ENCODE data around the gene PBX1. TPM values are rescaled to one million over a fixed set of nuclear protein-coding genes. Genes with fewer than 3 reads are reported as not detected.

Gene PBX1
- total RNA-seq, 1 experiment from 2014 or later: 102 TPM

GRCh38 chr1:164728719-164729118 lies 169.7 kb downstream of the PBX1 start:
- peaks cover 55% of the 10 kb centered on the region for H3K4me1 Mint-ChIP-seq
- ChIA-PET POLR2A (no interaction called here), CTCF (no interaction called here)
- H3K9me3 Mint-ChIP-seq: no peaks in the 10 kb centered on the region
- no peaks in the 10 kb centered on the region for H3K27me3 Mint-ChIP-seq (ENCODE audit: low read depth)
- no peak overlapping the region for H3K27ac Mint-ChIP-seq
- DNase-seq (ENCODE audit: low spot score): no peak
- peaks cover 4% of the 10 kb centered on the region; the same call in 1 of the 2 replicates for H3K36me3 Mint-ChIP-seq
- H3K4me3 Mint-ChIP-seq: no peak overlapping the region
- TF ChIP-seq ZNF416 (CRISPR knock-in tag; IDR thresholded peaks at IDR 0.05): no peak
- TF ChIP-seq USF2 (CRISPR knock-in tag; IDR thresholded peaks at IDR 0.05): no peak
- TF ChIP-seq KAT7 (CRISPR knock-in tag; IDR thresholded peaks at IDR 0.05; ENCODE audit: borderline replicate concordance): no peak
- no peak for TF ChIP-seq ZBTB43 (CRISPR knock-in tag; IDR thresholded peaks at IDR 0.05)
- no peak for TF ChIP-seq TCF7 (CRISPR knock-in tag; IDR thresholded peaks at IDR 0.05; ENCODE audit: low read depth)
- TF ChIP-seq HMGA2 (CRISPR knock-in tag; IDR thresholded peaks at IDR 0.05): no peak
- TF ChIP-seq, protein P1, sequence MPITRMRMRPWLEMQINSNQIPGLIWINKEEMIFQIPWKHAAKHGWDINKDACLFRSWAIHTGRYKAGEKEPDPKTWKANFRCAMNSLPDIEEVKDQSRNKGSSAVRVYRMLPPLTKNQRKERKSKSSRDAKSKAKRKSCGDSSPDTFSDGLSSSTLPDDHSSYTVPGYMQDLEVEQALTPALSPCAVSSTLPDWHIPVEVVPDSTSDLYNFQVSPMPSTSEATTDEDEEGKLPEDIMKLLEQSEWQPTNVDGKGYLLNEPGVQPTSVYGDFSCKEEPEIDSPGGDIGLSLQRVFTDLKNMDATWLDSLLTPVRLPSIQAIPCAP (CRISPR knock-in tag; IDR thresholded peaks at IDR 0.05): no peak
- no peak for TF ChIP-seq AFF4 (CRISPR knock-in tag; IDR thresholded peaks at IDR 0.05; ENCODE audit: borderline replicate concordance)
- no peak for TF ChIP-seq MXD4 (CRISPR knock-in tag; IDR thresholded peaks at IDR 0.05; ENCODE audit: borderline replicate concordance)
- no peak for TF ChIP-seq IRF2 (CRISPR knock-in tag; IDR thresholded peaks at IDR 0.05; ENCODE audit: borderline replicate concordance, low read depth)
- TF ChIP-seq FOXP1 (CRISPR knock-in tag; IDR thresholded peaks at IDR 0.05; ENCODE audit: borderline replicate concordance): no peak
- no peak for TF ChIP-seq JUN (CRISPR knock-in tag; IDR thresholded peaks at IDR 0.05)
- TF ChIP-seq NFYB (CRISPR knock-in tag; conservative IDR thresholded peaks at IDR 0.05; ENCODE audit: low read depth): no peak
- no peak for ATAC-seq

DNA sequence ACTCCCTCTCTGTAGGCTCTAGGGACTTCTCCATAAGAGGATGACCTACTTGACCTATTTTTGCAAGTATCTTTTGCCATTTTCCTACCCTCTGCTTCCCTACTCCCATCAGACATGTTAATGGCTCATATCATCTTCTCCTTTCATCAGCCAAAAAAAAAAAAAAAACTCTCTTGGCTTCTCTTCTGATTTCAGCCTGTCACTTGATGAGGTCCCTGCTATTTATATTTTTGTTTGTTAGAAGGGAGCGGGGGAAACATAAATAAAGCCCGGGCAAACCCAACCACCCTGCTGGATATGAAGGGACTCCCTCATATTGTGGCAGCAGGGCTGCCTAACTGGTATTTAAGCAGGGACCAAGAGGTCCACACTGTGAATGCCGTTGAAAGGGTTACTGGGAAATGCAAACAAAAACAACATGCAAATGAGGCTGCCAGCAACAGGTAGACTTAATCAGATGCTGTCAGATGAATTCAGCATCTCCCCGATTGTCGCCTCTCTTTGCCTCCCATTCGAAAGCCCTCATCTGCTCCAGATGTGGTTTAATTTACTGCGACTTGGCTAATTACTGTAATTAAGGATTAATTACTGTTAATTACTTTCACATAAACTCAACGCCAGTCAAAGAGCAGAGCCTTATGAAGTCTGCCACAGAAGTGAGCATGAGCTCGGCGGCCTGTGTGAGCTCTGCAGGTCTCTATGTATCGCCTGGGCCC lies 172.3 kb downstream of the PBX1 start:
- Mint-ChIP-seq H3K4me1 (peaks cover 53% of the 10 kb centered on the region), H3K27me3 (ENCODE audit: low read depth) (no peaks in the 10 kb centered on the region)
- DNase-seq (ENCODE audit: low spot score): no peak
- TF ChIP-seq TEAD4 (CRISPR knock-in tag; IDR thresholded peaks at IDR 0.05): no peak
- TF ChIP-seq, protein P1 (CRISPR knock-in tag; IDR thresholded peaks at IDR 0.05): no peak
- TF ChIP-seq, protein P2, sequence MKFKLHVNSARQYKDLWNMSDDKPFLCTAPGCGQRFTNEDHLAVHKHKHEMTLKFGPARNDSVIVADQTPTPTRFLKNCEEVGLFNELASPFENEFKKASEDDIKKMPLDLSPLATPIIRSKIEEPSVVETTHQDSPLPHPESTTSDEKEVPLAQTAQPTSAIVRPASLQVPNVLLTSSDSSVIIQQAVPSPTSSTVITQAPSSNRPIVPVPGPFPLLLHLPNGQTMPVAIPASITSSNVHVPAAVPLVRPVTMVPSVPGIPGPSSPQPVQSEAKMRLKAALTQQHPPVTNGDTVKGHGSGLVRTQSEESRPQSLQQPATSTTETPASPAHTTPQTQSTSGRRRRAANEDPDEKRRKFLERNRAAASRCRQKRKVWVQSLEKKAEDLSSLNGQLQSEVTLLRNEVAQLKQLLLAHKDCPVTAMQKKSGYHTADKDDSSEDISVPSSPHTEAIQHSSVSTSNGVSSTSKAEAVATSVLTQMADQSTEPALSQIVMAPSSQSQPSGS (CRISPR knock-in tag; IDR thresholded peaks at IDR 0.05; ENCODE audit: borderline replicate concordance, low read depth): no peak
- TF ChIP-seq ZNF219 (CRISPR knock-in tag; IDR thresholded peaks at IDR 0.05; ENCODE audit: borderline replicate concordance): no peak
- TF ChIP-seq FOXK1 (CRISPR knock-in tag; IDR thresholded peaks at IDR 0.05): no peak
- no peak for TF ChIP-seq ZNF416 (CRISPR knock-in tag; IDR thresholded peaks at IDR 0.05)
- TF ChIP-seq ERG (CRISPR knock-in tag; IDR thresholded peaks at IDR 0.05): no peak
- TF ChIP-seq PREB (CRISPR knock-in tag; IDR thresholded peaks at IDR 0.05; ENCODE audit: borderline replicate concordance): no peak
- TF ChIP-seq ELF4 (CRISPR knock-in tag; IDR thresholded peaks at IDR 0.05; ENCODE audit: low read depth): no peak
- no peak for TF ChIP-seq RORB (CRISPR knock-in tag; IDR thresholded peaks at IDR 0.05)
- no peak for TF ChIP-seq E2F5 (CRISPR knock-in tag; IDR thresholded peaks at IDR 0.05)

More for the DNA sequence above, 172.3 kb downstream of the PBX1 start:
- POLR2A ChIA-PET: no interaction called here
- peak; percentile 74 for ATAC-seq
- Mint-ChIP-seq H3K9me3 (no peaks in the 10 kb centered on the region), H3K27ac (peak overlapping the region; percentile 67), H3K4me3 (no peak overlapping the region), H3K36me3 (no peaks in the 10 kb centered on the region)
- CTCF ChIA-PET: no interaction called here
